Body of pancreas (tissue), 4 donors: ENCODE data around the gene NTMT1.

Experiments
- CTCF ChIP-seq, 7 experiments: fragments of 450-650 bp in 4 of 7; fragments of 200-600 bp in 3 of 7; sonication (generic) in 3 of 7; IDR thresholded peaks; one replicate each; pipeline ENCODE4 v1.5.1; 2016 to 2019; ENCODE audit warnings: antibody characterized with exemption in 7 of 7
- POLR2A ChIP-seq, 3 donors: fragments of 450-650 bp; IDR thresholded peaks; one replicate each; pipeline ENCODE4 v1.6.1; 2016; ENCODE audit warnings: antibody characterized with exemption in 3 of 3, mild to moderate bottlenecking in 2 of 3

DNA sequence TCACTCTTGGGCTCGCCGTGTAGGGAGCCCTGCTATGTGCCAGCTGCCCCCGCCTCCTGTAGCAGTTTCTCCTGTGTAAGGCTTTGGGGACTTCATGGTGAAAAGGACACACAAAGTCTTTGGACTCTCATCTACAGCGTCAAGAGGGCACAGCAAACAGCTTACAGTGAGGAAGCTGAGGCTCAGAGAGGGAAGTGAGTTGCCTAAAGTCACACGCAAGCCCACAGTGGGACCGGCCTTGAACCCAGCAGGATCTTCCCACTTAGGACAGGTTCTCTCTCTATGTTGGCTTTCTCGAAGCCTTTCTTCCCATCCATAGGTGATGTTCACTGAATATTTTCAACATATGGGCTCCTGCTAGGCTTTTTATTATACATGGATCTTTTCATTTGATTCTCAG is 29.7 kb downstream of the NTMT1 start:
- TF ChIP-seq CTCF (IDR thresholded peaks at IDR 0.05) (no peak), POLR2A (IDR thresholded peaks at IDR 0.05) (no peak)
